Loucy (cell line): ENCODE results near the gene GIGYF2.
A peak's percentile ranks its signal among the peaks of the same experiment; 100 is the strongest.

Experiments
- H2AFZ ChIP-seq: fragments of 200-600 bp; sonication (generic); 2 replicates; pipeline ENCODE4 v1.6.0; 2016; ENCODE audit warnings: antibody characterized with exemption, mild to moderate bottlenecking, low read length, moderate library complexity
- H3F3A ChIP-seq: fragments of 200-600 bp; 2 replicates; pipeline ENCODE4 v1.6.0; 2016; ENCODE audit warnings: antibody characterized with exemption, low read depth, mild to moderate bottlenecking
- H3K27me3 ChIP-seq: fragments of 200-600 bp; sonication (generic); 2 replicates; pipeline ENCODE4 v1.6.1; 2014; ENCODE audit warnings: low read length, mild to moderate bottlenecking; ENCODE audit not compliant: insufficient read depth, poor library complexity, severe bottlenecking
- H3K36me3 ChIP-seq: fragments of 200-600 bp; sonication (generic); 2 replicates; pipeline ENCODE4 v1.6.1; 2016; ENCODE audit warnings: low read length; ENCODE audit not compliant: insufficient read depth
- H3K4me1 ChIP-seq: fragments of 200-600 bp; sonication (generic); 2 replicates; pipeline ENCODE4 v1.5.1; 2014; ENCODE audit warnings: low read length, mild to moderate bottlenecking; ENCODE audit not compliant: insufficient read depth, poor library complexity, severe bottlenecking
- H3K4me2 ChIP-seq: fragments of 200-600 bp; sonication (generic); 2 replicates; pipeline ENCODE4 v1.6.0; 2014; ENCODE audit warnings: antibody characterized with exemption, low read length, low read depth, mild to moderate bottlenecking; ENCODE audit not compliant: poor library complexity, severe bottlenecking
- H3K4me3 ChIP-seq: fragments of 200-600 bp; sonication (generic); 2 replicates; pipeline ENCODE4 v1.5.1; 2014; ENCODE audit warnings: low read length, mild to moderate bottlenecking, mixed read lengths; ENCODE audit not compliant: poor library complexity, severe bottlenecking
- H3K79me2 ChIP-seq: fragments of 200-600 bp; sonication (generic); 2 replicates; pipeline ENCODE4 v1.6.1; 2014; ENCODE audit warnings: low read length; ENCODE audit not compliant: insufficient read depth
- H3K9ac ChIP-seq: fragments of 200-600 bp; sonication (generic); 2 replicates; pipeline ENCODE4 v1.6.0; 2014; ENCODE audit warnings: mild to moderate bottlenecking, low read depth, low read length, moderate library complexity; ENCODE audit not compliant: poor library complexity, severe bottlenecking
- H3K9me2 ChIP-seq: fragments of 200-600 bp; sonication (generic); replicated peaks from 2 replicates; pipeline ENCODE4 v1.6.1; 2016; ENCODE audit warnings: low read depth, low read length, mixed read lengths
- H3K9me3 ChIP-seq: fragments of 200-600 bp; sonication (generic); 2 replicates; pipeline ENCODE4 v1.6.1; 2014; ENCODE audit warnings: mild to moderate bottlenecking, antibody characterized with exemption, low read length, low read depth; ENCODE audit not compliant: insufficient read depth
- H4K20me1 ChIP-seq: fragments of 200-600 bp; sonication (generic); 2 replicates; pipeline ENCODE4 v1.6.0; 2014; ENCODE audit warnings: antibody characterized with exemption, low read length, mild to moderate bottlenecking; ENCODE audit not compliant: insufficient read depth, poor library complexity, severe bottlenecking
- CTCF ChIP-seq: fragments of 200-600 bp; sonication (generic); conservative IDR thresholded peaks from 2 replicates; pipeline ENCODE4 v1.5.1; 2014; ENCODE audit warnings: mild to moderate bottlenecking, antibody characterized with exemption, low read length
- EZH2phosphoT487 ChIP-seq: fragments of 200-600 bp; IDR thresholded peaks from 2 replicates; pipeline ENCODE4 v1.6.1; 2018; ENCODE audit warnings: antibody characterized with exemption, mild to moderate bottlenecking, moderate library complexity, borderline replicate concordance

GIGYF2 gene

GRCh38 chr2:232668805-232669444 is 28.2 kb upstream of the GIGYF2 start:
- no peaks in the 10 kb centered on the region for H3K4me1 ChIP-seq
- H3K9me2 ChIP-seq: no peaks in the 10 kb centered on the region
- no peak overlapping the region for H3K4me2 ChIP-seq
- TF ChIP-seq EZH2phosphoT487 (no peak), CTCF (peak; percentile 55)
- no peaks in the 10 kb centered on the region for H3K27me3 ChIP-seq
- no peaks in the 10 kb centered on the region for H3K9me3 ChIP-seq
- no peaks in the 10 kb centered on the region for H4K20me1 ChIP-seq
- H3K4me3 ChIP-seq: no peak overlapping the region
- H3K79me2 ChIP-seq: no peaks in the 10 kb centered on the region
- H3F3A ChIP-seq: no peaks in the 10 kb centered on the region
- H3K36me3 ChIP-seq: no peaks in the 10 kb centered on the region
- peak overlapping the region; percentile 48; the same call in 1 of the 2 replicates for H2AFZ ChIP-seq
- no peak overlapping the region for H3K9ac ChIP-seq

- no peak overlapping the region for H3K4me2 ChIP-seq
- H3K4me1 ChIP-seq: peaks cover 5% of the 10 kb centered on the region
- TF ChIP-seq EZH2phosphoT487 (no peak), CTCF (no peak)
- no peaks in the 10 kb centered on the region for H3K9me2 ChIP-seq
- H3K9me3 ChIP-seq: no peaks in the 10 kb centered on the region
- no peaks in the 10 kb centered on the region for H3K27me3 ChIP-seq
- peak overlapping the region; percentile 15; the same call in 1 of the 2 replicates for H2AFZ ChIP-seq
- no peak overlapping the region for H3K4me3 ChIP-seq
- H3K79me2 ChIP-seq: no peaks in the 10 kb centered on the region
- H3K9ac ChIP-seq: no peak overlapping the region
- H4K20me1 ChIP-seq: no peaks in the 10 kb centered on the region
- no peaks in the 10 kb centered on the region for H3K36me3 ChIP-seq
- H3F3A ChIP-seq: no peaks in the 10 kb centered on the region
Observed at GRCh38 chr2:232672588-232672987, 24.5 kb upstream of the GIGYF2 start.

GRCh38 chr2:232674491-232674890 is 22.6 kb upstream of the GIGYF2 start:
- Histone ChIP-seq H3F3A (no peaks in the 10 kb centered on the region), H4K20me1 (no peaks in the 10 kb centered on the region), H2AFZ (no peak overlapping the region), H3K4me1 (peaks cover 5% of the 10 kb centered on the region), H3K9me2 (no peaks in the 10 kb centered on the region), H3K9ac (no peak overlapping the region), H3K36me3 (no peaks in the 10 kb centered on the region), H3K9me3 (no peaks in the 10 kb centered on the region), H3K79me2 (no peaks in the 10 kb centered on the region), H3K27me3 (no peaks in the 10 kb centered on the region), H3K4me2 (no peak overlapping the region), H3K4me3 (no peak overlapping the region)
- TF ChIP-seq EZH2phosphoT487 (no peak), CTCF (no peak)
